Ovary (tissue), 3 donors: Measurements from ENCODE around the gene APBA2.

Experiments
- POLR2A ChIP-seq: fragments of 450-650 bp; IDR thresholded peaks from one replicate; pipeline ENCODE4 v1.6.1; 2017; ENCODE audit warnings: antibody characterized with exemption, mild to moderate bottlenecking, moderate library complexity
- TF ChIP-seq, protein P1 (sequence below), 3 donors: fragments of 450-650 bp in 2 of 3; fragments of 200-600 bp in 1 of 3; IDR thresholded peaks; one replicate each; pipeline versions ENCODE4 v1.5.1 to v1.8.0; 2016 to 2022; ENCODE audit warnings: antibody characterized with exemption in 3 of 3, mild to moderate bottlenecking in 1 of 3
- donor health status: DM: no; HTN: no; CAD: no.

DNA sequence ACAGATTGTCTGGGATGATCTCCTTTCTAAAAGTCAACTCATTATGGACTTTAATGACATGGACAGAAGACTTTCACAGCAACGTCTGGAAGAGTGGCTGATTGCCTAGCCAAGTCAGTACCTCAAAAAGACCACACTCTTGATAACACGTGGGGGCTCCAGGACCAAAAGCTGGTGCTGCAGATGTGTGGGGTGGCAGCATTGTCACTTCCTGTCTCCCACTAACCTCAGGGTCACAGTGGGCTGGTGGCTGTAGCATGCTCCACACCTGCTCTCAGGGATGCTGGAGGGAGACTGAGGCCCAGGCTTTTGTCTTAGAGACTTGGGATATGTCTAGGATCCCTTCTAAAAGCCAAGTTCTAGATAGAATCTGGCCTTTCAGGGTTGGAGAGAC lies 118.1 kb downstream of the APBA2 start:
- TF ChIP-seq, protein P1, sequence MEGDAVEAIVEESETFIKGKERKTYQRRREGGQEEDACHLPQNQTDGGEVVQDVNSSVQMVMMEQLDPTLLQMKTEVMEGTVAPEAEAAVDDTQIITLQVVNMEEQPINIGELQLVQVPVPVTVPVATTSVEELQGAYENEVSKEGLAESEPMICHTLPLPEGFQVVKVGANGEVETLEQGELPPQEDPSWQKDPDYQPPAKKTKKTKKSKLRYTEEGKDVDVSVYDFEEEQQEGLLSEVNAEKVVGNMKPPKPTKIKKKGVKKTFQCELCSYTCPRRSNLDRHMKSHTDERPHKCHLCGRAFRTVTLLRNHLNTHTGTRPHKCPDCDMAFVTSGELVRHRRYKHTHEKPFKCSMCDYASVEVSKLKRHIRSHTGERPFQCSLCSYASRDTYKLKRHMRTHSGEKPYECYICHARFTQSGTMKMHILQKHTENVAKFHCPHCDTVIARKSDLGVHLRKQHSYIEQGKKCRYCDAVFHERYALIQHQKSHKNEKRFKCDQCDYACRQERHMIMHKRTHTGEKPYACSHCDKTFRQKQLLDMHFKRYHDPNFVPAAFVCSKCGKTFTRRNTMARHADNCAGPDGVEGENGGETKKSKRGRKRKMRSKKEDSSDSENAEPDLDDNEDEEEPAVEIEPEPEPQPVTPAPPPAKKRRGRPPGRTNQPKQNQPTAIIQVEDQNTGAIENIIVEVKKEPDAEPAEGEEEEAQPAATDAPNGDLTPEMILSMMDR (IDR thresholded peaks at IDR 0.05) = no peak
- no peak for TF ChIP-seq POLR2A
